GM12878 (cell line): ENCODE data around the gene MX1. TPM values are rescaled to one million over a fixed set of nuclear protein-coding genes. Genes with fewer than 3 reads are reported as not detected.
A peak's percentile ranks its signal among the peaks of the same experiment; 100 is the strongest.

ENCODE experiments used
- ATAC-seq: fragments of 200-7000 bp; cut with Tn5 transposase; 3 replicates; pipeline ENCODE4 v1.9.1; 2020; ENCODE audit warnings: mild to moderate bottlenecking, moderate library complexity
- BruUV-seq: library from RNA; stranded (reverse); fragments of 400-500 nt; replicated peaks from 2 replicates; lab custom pipeline; 2021; lab: Mats Ljungman, UMichigan
- CTCF ChIA-PET: fragments of 300-600 bp; sonication (Branson Sonifier 250); formaldehyde crosslinking; extraction: SDS; loops from one replicate; lab custom pipeline; 2021; ENCODE audit warnings: inconsistent platforms; lab: Yijun Ruan, JAX
- POLR2A ChIA-PET: fragments of 350-600 bp; formaldehyde crosslinking; extraction: SDS; loops from one replicate; lab custom pipeline; 2021; ENCODE audit warnings: inconsistent platforms; lab: Charles Lee
- RAD21 ChIA-PET: fragments of 300-600 bp; sonication (Branson Sonifier 250); formaldehyde crosslinking; loops from one replicate; lab custom pipeline; 2023; ENCODE audit warnings: antibody characterized with exemption; ENCODE audit not compliant: unreplicated experiment; lab: Charles Lee
- SMC1A ChIA-PET: fragments of 300-600 bp; sonication (Branson Sonifier 250); formaldehyde crosslinking; loops from one replicate; lab custom pipeline; 2023; ENCODE audit not compliant: unreplicated experiment, uncharacterized antibody; lab: Charles Lee
- DNase-seq: peaks from one replicate; pipeline ENCODE4 v3.0.0-alpha.2; 2011; ENCODE audit warnings: low read depth, low spot score
- FAIRE-seq: peaks from 3 replicates; lab custom pipeline; 2011; peaks lifted over from hg19 to GRCh38; lab: Jason Lieb, UNC
- H2AFZ ChIP-seq: 2 replicates; pipeline ENCODE4 v1.6.0; 2011; ENCODE audit warnings: low read depth, low read length, control low read depth; ENCODE audit not compliant: control insufficient read depth
- H3K27ac ChIP-seq: 2 replicates; pipeline ENCODE4 v1.5.1; 2011; ENCODE audit warnings: control low read depth; ENCODE audit not compliant: control insufficient read depth, insufficient read depth
- H3K27me3 ChIP-seq, 2 experiments: replicated peaks in 1 of 2; 2 replicates each; pipeline versions ENCODE4 v1.6.0 to v1.6.1; 2011; ENCODE audit warnings: low read length in 1 of 2; ENCODE audit not compliant: control insufficient read depth in 2 of 2, insufficient read depth in 2 of 2
- H3K36me3 ChIP-seq, 2 experiments: 2 replicates each; pipeline ENCODE4 v1.5.1; 2011; ENCODE audit warnings: low read length in 1 of 2; ENCODE audit not compliant: control insufficient read depth in 2 of 2, insufficient read depth in 2 of 2
- H3K4me1 ChIP-seq: 2 replicates; pipeline ENCODE4 v1.6.1; 2011; ENCODE audit warnings: mild to moderate bottlenecking, low read length, moderate library complexity, mixed read lengths; ENCODE audit not compliant: control insufficient read depth, insufficient read depth
- H3K4me2 ChIP-seq: 2 replicates; pipeline ENCODE4 v1.6.0; 2011; ENCODE audit warnings: control low read depth; ENCODE audit not compliant: control insufficient read depth, insufficient read depth
- H3K4me3 ChIP-seq: fragments of 200-600 bp; sonication (generic); 2 replicates; pipeline ENCODE4 v1.5.1; 2016
- H3K79me2 ChIP-seq: 2 replicates; pipeline ENCODE4 v1.6.0; 2011; ENCODE audit warnings: low read length; ENCODE audit not compliant: control insufficient read depth, insufficient read depth
- H3K9ac ChIP-seq: 2 replicates; pipeline ENCODE4 v1.8.0; 2011; ENCODE audit warnings: low read length, control low read depth, mixed read lengths; ENCODE audit not compliant: control insufficient read depth, insufficient read depth
- H3K9me3 ChIP-seq: replicated peaks from 3 replicates; pipeline ENCODE4 v1.5.1; 2011; ENCODE audit warnings: mild to moderate bottlenecking, low read length; ENCODE audit not compliant: control insufficient read depth, insufficient read depth
- H4K20me1 ChIP-seq: 2 replicates; pipeline ENCODE4 v1.6.0; 2011; ENCODE audit not compliant: control insufficient read depth, insufficient read depth
- ESRRA ChIP-seq: IDR thresholded peaks from 2 replicates; pipeline ENCODE4 v1.6.1; 2012; ENCODE audit warnings: mild to moderate bottlenecking, low read length, improper control_type of control experiment
- KLF5 ChIP-seq: fragments of 450-650 bp; IDR thresholded peaks from 2 replicates; pipeline ENCODE4 v1.6.1; 2014; ENCODE audit warnings: mild to moderate bottlenecking; ENCODE audit not compliant: partially characterized antibody
- PAX8 ChIP-seq: fragments of 450-650 bp; IDR thresholded peaks from 2 replicates; pipeline ENCODE4 v1.6.1; 2017; ENCODE audit warnings: mild to moderate bottlenecking, moderate library complexity
- RBBP5 ChIP-seq: fragments of 200-600 bp; sonication (generic); conservative IDR thresholded peaks from 2 replicates; pipeline ENCODE4 v1.6.1; 2016
- SREBF1 ChIP-seq: IDR thresholded peaks from 2 replicates; pipeline ENCODE4 v1.6.1; 2012; ENCODE audit warnings: mild to moderate bottlenecking, low read length
- ZBED1 ChIP-seq: IDR thresholded peaks from 2 replicates; pipeline ENCODE4 v1.6.1; 2016; ENCODE audit warnings: borderline replicate concordance
- ZNF207 ChIP-seq: fragments of 450-650 bp; IDR thresholded peaks from 2 replicates; pipeline ENCODE4 v1.6.1; 2014; ENCODE audit warnings: antibody characterized with exemption, mild to moderate bottlenecking, borderline replicate concordance
- ZSCAN29 ChIP-seq: fragments of 450-650 bp; IDR thresholded peaks from 2 replicates; pipeline ENCODE4 v1.6.1; 2017; ENCODE audit warnings: mild to moderate bottlenecking, moderate library complexity
- WGBS: methylation state at CpG from one replicate; pipeline ENCODE4 v1.1.6; 2016; ENCODE audit warnings: low lambda C conversion rate; ENCODE audit not compliant: insufficient replicate concordance, insufficient coverage; ENCODE audit errors: missing lambda C conversion rate; 5-methylcytosine and 5-hydroxymethylcytosine counted together
- in situ Hi-C: fragments of 300-500 bp; cut with MboI; formaldehyde crosslinking; loops from 9 replicates; pipeline ENCODE4 v1.14.3; 2018; ENCODE audit warnings: mixed read lengths
- intact Hi-C: fragments of 100-400 bp; cut with micrococcal nuclease; formaldehyde crosslinking; loops from one replicate; pipeline ENCODE4 v1.14.2; 2022; ENCODE audit not compliant: unreplicated experiment
- polyA plus RNA-seq, 11 experiments: library from polyadenylated mRNA; depleted of rRNA in 4 of 11; unstranded in 6 of 11; stranded (reverse) in 5 of 11; fragments of >200 nt; fragmentation: Nextera tagmentation in 4 of 11; fragmentation: Illumina TruSeq in 1 of 11; extraction: Ambion mirVana in 4 of 11; extraction: Trizol in 1 of 11; gene quantifications; 1 replicate in 1 of 11; 2 replicates in 10 of 11; pipeline versions ENCODE4 v1.2.1 to v1.2.3, GENCODE V29; 2011 to 2016; ENCODE audit warnings: inconsistent platforms in 2 of 11, missing spikeins in 2 of 11, low read depth in 1 of 11
- total RNA-seq, 4 experiments: library from RNA; depleted of rRNA in 3 of 4; stranded (reverse); fragments of >200 nt in 3 of 4; fragmentation: Illumina TruSeq in 1 of 4; extraction: Trizol in 1 of 4; gene quantifications; 2 replicates each; pipeline versions ENCODE4 v1.2.1 to v1.2.3, GENCODE V29; 2013 to 2021
- TF ChIP-seq, protein P1 (sequence below): fragments of 450-650 bp; formaldehyde crosslinking; IDR thresholded peaks from 2 replicates; pipeline ENCODE4 v1.4.0; 2020; ENCODE audit warnings: mild to moderate bottlenecking, moderate library complexity
- TF ChIP-seq, protein P2 (sequence below): IDR thresholded peaks from 2 replicates; pipeline ENCODE4 v1.6.1; 2012; ENCODE audit warnings: low read length, inconsistent platforms

The MX1 gene
- total and polyA plus RNA-seq, 10 of the 15 experiments (the other 5 are each of a cell fraction or from before 2014, with no cell fraction given) = 75.9 to 385 (median 302) TPM

DNA sequence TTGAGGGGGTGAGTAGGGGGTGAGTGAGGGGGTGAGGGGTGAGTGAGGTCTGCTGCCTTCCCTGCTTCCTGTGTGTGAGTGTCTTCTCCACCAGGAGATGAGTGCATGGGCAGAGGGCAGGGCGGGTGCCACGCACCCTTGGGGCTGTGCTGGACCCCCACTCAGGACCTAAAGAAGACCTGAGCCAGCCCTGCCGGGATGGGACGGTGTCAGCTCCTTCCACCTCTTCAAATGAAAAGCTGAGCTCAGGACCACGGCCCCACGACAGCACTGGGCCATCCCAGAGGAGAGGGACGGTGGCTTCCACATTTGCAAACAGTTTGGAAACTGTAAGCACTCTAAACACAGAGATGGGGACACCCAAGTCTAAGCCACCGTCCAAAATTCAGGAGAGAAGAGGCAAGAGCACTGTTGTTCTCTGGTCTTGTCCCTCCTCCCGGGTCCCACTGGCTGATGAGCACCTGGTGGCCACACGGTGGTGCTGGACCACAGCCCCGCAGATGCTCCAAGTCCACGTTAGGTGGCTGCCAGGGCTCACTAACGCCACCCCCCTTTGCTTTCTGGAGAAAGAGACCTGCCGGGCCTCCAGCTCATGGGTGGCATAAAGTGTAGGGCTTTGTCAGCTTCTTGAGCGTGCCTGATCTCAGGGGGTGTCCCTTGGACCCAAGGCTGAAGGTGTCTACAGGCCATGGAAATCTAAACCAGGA, 49.8 kb downstream of the MX1 start:
- Histone ChIP-seq H3K9me3 (no peaks in the 10 kb centered on the region), H3K9ac (no peak overlapping the region), H3K79me2 (no peaks in the 10 kb centered on the region), H3K4me3 (no peak overlapping the region), H3K27ac (no peak overlapping the region), H3K36me3 (no peaks in the 10 kb centered on the region), H4K20me1 (no peaks in the 10 kb centered on the region; the same call in 1 of the 2 replicates), H3K27me3 (no peaks in the 10 kb centered on the region), H3K4me2 (no peak overlapping the region), H2AFZ (no peak overlapping the region), H3K4me1 (0 out of 2 replicates have a peak, but pooled peaks cover 3% of the 10 kb centered on the region)
- peak; percentile 40 for ATAC-seq
- no TSS peak for BruUV-seq
- TF ChIP-seq, protein P1, sequence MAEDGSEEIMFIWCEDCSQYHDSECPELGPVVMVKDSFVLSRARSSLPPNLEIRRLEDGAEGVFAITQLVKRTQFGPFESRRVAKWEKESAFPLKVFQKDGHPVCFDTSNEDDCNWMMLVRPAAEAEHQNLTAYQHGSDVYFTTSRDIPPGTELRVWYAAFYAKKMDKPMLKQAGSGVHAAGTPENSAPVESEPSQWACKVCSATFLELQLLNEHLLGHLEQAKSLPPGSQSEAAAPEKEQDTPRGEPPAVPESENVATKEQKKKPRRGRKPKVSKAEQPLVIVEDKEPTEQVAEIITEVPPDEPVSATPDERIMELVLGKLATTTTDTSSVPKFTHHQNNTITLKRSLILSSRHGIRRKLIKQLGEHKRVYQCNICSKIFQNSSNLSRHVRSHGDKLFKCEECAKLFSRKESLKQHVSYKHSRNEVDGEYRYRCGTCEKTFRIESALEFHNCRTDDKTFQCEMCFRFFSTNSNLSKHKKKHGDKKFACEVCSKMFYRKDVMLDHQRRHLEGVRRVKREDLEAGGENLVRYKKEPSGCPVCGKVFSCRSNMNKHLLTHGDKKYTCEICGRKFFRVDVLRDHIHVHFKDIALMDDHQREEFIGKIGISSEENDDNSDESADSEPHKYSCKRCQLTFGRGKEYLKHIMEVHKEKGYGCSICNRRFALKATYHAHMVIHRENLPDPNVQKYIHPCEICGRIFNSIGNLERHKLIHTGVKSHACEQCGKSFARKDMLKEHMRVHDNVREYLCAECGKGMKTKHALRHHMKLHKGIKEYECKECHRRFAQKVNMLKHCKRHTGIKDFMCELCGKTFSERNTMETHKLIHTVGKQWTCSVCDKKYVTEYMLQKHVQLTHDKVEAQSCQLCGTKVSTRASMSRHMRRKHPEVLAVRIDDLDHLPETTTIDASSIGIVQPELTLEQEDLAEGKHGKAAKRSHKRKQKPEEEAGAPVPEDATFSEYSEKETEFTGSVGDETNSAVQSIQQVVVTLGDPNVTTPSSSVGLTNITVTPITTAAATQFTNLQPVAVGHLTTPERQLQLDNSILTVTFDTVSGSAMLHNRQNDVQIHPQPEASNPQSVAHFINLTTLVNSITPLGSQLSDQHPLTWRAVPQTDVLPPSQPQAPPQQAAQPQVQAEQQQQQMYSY (CRISPR knock-in tag) = no peak
- TF ChIP-seq ZNF207 (no peak), ZSCAN29 (no peak), ESRRA (no peak), KLF5 (no peak), ZBED1 (no peak), SREBF1 (no peak), PAX8 (no peak), RBBP5 (no peak)
- TF ChIP-seq, protein P2, sequence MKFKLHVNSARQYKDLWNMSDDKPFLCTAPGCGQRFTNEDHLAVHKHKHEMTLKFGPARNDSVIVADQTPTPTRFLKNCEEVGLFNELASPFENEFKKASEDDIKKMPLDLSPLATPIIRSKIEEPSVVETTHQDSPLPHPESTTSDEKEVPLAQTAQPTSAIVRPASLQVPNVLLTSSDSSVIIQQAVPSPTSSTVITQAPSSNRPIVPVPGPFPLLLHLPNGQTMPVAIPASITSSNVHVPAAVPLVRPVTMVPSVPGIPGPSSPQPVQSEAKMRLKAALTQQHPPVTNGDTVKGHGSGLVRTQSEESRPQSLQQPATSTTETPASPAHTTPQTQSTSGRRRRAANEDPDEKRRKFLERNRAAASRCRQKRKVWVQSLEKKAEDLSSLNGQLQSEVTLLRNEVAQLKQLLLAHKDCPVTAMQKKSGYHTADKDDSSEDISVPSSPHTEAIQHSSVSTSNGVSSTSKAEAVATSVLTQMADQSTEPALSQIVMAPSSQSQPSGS = no peak
- ChIA-PET CTCF (no interaction called here), RAD21 (interaction anchor here (0.8 kb wide), 1 partner anchor 193 kb away, joined by 3 read pairs; no protein-coding TSS in a partner anchor), POLR2A (no interaction called here), SMC1A (interaction anchor here (1.1 kb wide), 1 partner anchor 192 kb away, joined by 3 read pairs; no protein-coding TSS in a partner anchor)
- WGBS = 44% methylated on average over 13 of the region's 15 CpGs
- no peak for DNase-seq
- FAIRE-seq = no peak
- in situ Hi-C loops (no loop called here), intact Hi-C loops (no loop called here)
